GM18505 (cell line): Measurements from ENCODE around the gene CHIC2.

Experiments used
- ATAC-seq: cut with Tn5 transposase; IDR thresholded peaks from one replicate; pipeline ENCODE4 v1.9.1; 2021; ENCODE audit not compliant: unreplicated experiment
- POLR2A ChIP-seq: IDR thresholded peaks from 4 replicates; pipeline ENCODE4 v1.6.1; 2011; ENCODE audit warnings: borderline replicate concordance; ENCODE audit not compliant: insufficient read depth, insufficient read length; ENCODE audit errors: extremely low read depth

Gene CHIC2

DNA sequence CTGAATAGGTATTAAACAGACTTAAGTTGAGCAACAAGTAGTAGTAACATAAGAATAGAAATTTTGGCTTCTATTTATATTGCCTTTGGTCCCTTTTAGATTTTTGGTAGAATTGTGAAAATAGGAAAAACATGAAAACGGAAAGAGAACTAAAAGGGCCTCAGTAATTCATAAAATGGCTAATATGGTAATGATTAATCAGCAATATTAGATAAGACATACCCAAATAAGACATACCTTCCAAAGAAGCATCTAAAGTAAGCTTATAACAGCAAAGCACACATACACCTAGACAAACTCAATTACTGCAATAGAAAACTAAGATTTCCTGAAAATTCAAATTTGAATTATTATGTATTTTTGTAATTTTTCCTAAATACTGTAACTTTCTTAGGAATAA is 46.4 kb downstream of the CHIC2 start:
- no peak for ATAC-seq
- no peak for TF ChIP-seq POLR2A

- no peak for ATAC-seq
- no peak for TF ChIP-seq POLR2A
Measured at GRCh38 chr4:54017308-54017707, 47.1 kb downstream of the CHIC2 start.

- no peak for TF ChIP-seq POLR2A
- no peak for ATAC-seq
Measured at GRCh38 chr4:54016504-54016903, 47.9 kb downstream of the CHIC2 start.

GRCh38 chr4:54015423-54016030 is 48.9 kb downstream of the CHIC2 start:
- no peak for TF ChIP-seq POLR2A

GRCh38 chr4:54014666-54015160 is 49.7 kb downstream of the CHIC2 start:
- no peak for TF ChIP-seq POLR2A
- ATAC-seq, result no peak

More at GRCh38 chr4:54015423-54016030, 48.9 kb downstream of the CHIC2 start:
- no peak for ATAC-seq

- ATAC-seq, result no peak
- TF ChIP-seq POLR2A, result no peak
Measured at GRCh38 chr4:54011201-54011600, 53.2 kb downstream of the CHIC2 start.

DNA sequence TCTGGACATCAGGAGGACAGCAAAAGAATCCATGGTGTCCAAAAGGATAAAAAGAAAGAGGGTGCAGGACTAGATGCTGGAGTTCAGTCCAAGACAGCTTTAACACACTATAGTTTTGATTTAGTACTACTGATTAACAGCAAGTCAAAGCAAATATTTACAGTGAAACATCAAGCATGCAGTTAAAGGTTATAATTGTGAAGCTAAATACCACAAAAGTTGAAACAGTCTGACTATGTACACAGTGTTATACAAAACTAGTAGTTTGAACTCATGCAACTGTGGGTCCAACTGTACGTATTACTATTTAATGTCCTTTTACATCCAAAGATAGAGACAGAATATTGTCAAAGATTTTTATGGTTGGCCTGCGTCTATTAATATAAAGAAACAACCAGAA is 57.6 kb downstream of the CHIC2 start:
- ATAC-seq, result no peak
- TF ChIP-seq POLR2A, result no peak

DNA sequence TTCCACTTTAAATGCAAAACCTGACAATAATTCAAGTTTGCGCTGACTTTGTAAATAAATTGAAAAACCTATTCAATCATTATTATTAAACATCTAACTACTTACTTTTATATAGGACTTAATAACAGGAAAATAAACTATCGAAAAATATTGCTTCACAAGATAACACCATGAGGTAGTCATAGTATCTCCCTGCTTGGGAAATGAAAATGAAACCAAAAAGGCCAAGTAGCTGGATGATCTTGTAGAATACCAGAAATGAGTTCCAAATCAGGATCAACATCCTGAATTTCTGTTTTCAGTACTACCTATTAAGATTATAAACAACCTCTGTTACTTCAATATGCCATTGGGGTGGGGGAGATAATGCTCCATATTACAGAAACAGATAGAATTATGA is 58.9 kb downstream of the CHIC2 start:
- no peak for TF ChIP-seq POLR2A
- ATAC-seq, result no peak

DNA sequence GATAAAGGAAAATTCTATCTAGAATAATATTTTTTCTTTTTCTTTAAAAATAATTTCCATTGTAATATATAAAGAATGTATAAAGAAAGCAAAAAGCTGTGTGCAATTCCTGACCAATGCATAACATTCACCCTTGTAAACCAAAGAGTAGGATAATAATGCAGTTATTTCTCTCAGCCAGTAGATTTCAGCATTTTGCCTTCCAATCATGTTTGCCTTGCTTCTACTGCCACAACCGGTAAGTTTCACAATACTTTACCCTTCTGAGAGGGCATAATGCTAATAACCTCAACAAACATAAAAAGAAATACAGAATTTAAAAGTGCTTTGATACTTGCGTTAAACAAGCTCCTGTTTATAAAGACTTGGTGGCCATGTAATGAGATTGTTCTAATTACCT is 59.9 kb downstream of the CHIC2 start:
- no peak for ATAC-seq
- TF ChIP-seq POLR2A, result no peak

DNA sequence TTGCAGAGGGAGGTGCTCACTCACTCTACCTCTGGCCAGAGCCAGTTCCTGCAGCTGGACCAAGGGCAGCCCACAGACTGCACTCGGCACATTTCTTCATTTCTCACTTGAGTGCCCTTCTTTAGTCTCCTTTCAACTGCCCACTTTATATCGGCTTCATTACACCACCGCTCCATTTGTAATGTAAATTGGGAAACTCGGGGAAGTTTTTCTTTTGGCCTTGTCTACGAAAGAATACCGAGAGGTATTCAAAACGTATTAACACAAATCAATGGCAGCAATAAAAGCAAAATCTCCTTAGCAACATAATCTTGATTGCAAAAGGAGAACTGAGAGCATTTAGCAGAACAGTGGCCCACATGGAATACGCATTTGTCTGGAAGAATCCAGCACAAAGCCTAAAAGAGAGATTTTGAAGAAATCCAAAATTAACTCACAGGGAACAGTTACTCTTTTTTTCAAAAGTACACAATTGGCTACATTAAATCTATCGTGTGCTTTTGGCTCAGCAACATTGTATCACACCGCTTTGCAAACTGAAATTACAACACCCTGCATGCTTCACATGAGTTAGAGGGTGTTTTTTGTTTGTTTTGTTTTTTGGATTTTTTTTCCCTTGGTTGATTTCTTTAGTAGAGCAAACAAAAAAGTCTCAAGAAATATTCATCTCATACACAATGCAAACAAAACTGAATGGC is 62.6 kb downstream of the CHIC2 start:
- no peak for ATAC-seq
- no peak for TF ChIP-seq POLR2A

GRCh38 chr4:53997898-53998297 is 66.5 kb downstream of the CHIC2 start:
- no peak for TF ChIP-seq POLR2A
- ATAC-seq, result no peak

GRCh38 chr4:53994382-53995102 is 69.9 kb downstream of the CHIC2 start:
- no peak for TF ChIP-seq POLR2A
- no peak for ATAC-seq

GRCh38 chr4:53992785-53993184 is 71.6 kb downstream of the CHIC2 start:
- TF ChIP-seq POLR2A, result no peak
- no peak for ATAC-seq

DNA sequence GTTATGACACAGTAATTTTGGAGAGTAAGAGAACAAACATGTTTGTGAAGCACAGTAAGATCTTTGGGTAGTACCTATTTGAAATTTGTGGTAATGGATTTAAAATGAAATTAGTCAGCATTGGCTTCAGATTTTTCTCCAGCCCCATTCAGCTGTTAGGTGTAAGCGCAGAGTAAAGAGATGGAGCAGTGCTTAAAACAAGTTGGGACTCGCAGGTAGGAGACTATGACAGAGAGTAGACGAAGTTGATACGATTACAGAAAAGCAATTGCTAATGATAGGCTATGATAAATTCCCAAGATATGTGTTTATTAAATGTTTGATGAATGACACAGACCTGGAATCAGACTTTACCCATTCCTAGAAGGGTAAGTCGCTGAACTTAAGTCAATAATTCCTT is 72.6 kb downstream of the CHIC2 start:
- ATAC-seq, result no peak
- TF ChIP-seq POLR2A, result no peak
